GM10266 (cell line): ENCODE data around the gene DNAJB12.
A peak's percentile ranks its signal among the peaks of the same experiment; 100 is the strongest.
"Not testable (repeated sequence)": the region's sequence is repeated elsewhere in the genome, so short reads cannot be mapped to it uniquely, and the experiment has no call there.

ENCODE experiments used
- DNase-seq: peaks from one replicate; pipeline ENCODE4 v3.0.0; 2012; ENCODE audit errors: extremely low spot score
- TF ChIP-seq, protein P1 (sequence below): IDR thresholded peaks from 2 replicates; pipeline ENCODE4 v1.5.1; 2012; ENCODE audit warnings: mild to moderate bottlenecking, low read depth; ENCODE audit not compliant: control insufficient read depth, insufficient read depth; ENCODE audit errors: missing control alignments

The DNAJB12 gene

DNA sequence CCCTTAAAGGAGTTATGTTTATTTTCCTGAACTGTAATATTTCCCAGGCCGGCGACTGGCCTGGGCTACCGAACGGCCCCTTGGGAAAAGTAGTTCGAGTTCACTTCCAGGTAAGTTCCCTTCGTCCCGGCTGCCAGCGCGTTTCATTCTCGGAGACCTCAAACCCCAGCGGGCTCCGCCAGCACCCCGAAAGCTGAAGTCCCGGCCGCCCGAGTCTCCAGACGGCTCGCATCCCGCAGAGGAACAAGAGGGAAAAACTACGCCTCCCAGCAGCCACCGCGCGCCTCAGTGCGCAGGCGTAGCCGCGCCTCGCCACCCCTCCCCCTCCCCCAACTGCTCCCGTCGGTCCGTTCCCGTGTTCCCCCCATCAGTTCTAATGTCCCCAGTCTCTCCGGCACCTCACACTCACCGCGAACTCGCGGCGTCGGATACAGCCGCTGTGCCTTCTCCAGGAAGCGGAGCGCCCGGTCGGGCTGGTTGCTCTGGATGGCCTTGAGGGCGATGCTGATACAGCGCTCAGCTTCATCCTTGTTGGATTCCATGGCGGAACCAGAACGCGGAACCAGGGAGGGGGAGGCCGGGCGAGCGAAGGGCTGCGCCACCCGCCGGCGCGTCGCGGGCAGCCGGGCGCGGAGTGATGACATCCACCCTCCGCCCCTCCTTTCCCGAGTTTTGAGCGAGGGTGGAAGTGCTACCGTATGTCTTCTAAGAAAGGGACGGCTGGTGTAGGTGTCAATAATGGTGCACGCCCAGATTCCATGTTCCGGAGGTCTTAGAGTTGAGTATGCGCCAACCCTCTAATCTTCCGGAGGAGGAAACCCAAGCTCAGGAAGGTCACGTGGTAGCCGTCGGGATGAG is at the start of gene DNAJB12:
TSS of gene DNAJB12 (minus strand) at position 564 of the 858 bp plus-strand sequence. CDS start at position 542, 22 bp downstream.
- DNase-seq: peak; percentile 93
- TF ChIP-seq, protein P1, sequence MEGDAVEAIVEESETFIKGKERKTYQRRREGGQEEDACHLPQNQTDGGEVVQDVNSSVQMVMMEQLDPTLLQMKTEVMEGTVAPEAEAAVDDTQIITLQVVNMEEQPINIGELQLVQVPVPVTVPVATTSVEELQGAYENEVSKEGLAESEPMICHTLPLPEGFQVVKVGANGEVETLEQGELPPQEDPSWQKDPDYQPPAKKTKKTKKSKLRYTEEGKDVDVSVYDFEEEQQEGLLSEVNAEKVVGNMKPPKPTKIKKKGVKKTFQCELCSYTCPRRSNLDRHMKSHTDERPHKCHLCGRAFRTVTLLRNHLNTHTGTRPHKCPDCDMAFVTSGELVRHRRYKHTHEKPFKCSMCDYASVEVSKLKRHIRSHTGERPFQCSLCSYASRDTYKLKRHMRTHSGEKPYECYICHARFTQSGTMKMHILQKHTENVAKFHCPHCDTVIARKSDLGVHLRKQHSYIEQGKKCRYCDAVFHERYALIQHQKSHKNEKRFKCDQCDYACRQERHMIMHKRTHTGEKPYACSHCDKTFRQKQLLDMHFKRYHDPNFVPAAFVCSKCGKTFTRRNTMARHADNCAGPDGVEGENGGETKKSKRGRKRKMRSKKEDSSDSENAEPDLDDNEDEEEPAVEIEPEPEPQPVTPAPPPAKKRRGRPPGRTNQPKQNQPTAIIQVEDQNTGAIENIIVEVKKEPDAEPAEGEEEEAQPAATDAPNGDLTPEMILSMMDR: no peak

DNA sequence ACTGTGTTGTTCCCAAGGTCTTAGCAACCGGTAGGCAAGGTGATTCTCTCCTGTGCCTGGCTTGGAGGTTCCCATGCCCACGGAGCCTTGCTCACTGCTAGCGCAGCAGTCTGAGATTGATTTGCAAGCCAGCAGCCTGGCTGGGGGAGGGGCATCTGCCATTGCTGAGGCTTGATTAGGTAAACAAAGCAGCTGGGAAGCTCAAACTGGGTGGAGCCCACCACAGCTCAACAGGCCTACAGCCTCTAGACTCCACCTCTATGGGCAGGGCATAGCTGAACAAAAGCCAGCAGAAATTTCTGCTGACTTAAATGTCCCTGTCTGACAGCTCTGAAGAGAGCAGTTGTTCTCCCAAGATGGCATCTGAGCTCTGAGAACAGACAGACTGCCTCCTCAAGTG is 40.9 kb upstream of the DNAJB12 start:
- not testable (repeated sequence) for DNase-seq

DNA sequence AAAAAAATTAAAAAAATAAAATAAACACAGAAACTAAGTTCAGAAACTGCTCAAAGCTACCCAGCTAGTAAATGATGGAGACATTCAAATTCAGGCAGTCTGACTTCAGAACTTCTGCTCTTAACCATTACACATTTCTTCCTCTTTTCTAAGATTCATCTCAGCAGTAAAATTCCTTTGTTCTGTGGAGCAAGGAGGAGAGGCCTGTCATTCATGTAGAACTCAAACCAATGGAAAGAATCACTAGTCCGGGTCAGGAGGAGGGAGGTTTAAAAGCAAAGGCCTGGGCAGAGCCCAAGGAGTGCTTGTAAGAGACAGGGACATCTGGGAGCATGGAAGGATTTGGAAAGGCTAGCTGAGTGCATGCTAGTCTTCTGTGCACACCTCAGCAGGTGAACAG is 37.9 kb upstream of the DNAJB12 start:
- DNase-seq: no peak
- TF ChIP-seq, protein P1: no peak

DNA sequence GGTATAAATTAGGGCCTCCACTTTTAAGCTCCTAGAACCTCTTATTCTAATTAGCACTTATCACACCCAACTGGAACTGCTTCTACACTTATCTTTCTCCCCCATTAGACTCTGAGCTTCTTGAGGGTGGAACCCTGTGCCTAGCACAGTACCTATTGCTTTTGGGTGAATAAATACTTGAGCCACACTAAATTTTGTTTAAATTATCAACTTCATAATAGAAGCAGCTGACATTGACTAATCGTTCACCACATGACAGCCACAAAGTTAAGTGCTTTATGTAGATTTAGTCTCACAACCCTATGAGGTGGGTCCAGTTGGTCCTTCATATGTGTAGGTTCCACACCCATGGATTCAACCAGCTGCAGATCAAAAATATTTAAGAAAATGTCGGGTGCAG is 36.0 kb upstream of the DNAJB12 start:
- no peak for DNase-seq
- TF ChIP-seq, protein P1: no peak

DNA sequence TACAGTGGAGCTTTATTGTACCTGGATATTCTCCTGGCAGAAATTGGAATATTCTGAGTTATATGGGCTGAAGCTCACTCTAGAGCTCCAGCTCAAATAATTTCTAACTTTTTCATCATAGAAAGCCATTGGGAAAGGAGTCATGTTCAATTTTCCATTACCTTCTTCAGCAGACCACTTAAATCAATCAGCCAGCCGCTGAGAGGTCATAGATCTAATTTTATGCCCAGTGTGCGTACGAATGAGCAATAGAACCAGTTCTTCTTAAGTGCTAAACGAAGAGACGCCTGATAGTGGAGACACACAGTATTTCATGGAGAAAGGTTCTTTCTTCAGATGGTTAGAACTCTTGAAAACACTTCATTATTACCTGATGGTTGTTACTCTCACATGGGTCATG is 35.0 kb upstream of the DNAJB12 start:
- DNase-seq: no peak
- TF ChIP-seq, protein P1: no peak

DNA sequence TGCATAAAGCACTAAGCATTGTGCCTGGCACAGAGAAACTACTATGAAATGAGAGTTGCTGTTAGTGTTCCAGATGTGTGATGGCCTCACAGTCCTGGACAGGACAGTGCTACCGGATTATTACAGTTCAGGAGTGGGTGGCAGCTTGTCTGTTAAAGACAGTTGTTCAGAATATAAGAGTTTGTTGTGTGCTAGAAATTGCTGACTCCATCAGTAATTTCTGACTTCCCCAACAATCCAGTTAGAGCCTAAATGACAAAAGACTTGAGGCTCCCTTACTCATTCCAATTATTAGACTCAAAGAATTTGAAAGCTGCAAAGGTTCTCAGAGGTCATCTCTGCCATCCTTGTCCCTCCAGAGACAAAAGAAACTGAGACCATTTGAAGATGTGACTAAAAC is 34.3 kb upstream of the DNAJB12 start:
- DNase-seq: no peak
- TF ChIP-seq, protein P1: no peak

DNA sequence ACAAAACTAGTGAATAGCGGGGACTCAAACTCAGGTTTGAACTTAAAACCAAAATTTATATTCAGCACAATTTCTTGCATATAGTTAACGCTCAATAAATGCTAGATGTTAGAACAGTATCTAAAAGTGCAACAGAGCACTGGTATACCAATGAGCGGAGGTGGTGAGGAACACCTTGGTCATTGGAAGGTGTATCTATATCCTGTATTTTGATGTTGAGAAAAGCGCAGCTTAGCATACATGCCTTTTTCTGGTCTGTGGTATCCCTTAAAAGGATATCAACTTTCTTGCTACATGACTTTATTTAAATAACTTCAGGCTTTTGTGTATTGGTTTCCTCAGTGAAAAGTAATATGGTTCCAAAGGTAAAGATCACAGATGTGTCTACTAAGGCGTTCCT is 33.3 kb upstream of the DNAJB12 start:
- TF ChIP-seq, protein P1: no peak
- DNase-seq: no peak
